Activated T-cell treated with anti-CD3 and anti-CD28 coated beads for 24 hours (primary cell): ENCODE data around the gene IGF1.

Experiments
- DNase-seq: peaks from one replicate; pipeline ENCODE4 v3.0.0-alpha.2; 2020; ENCODE audit warnings: low read depth

Gene IGF1

GRCh38 chr12:102480406-102480805, at the start of gene IGF1:
TSS of gene IGF1 (minus strand) at chr12:102480563. CDS start at chr12:102480381, 182 bp downstream.
- DNase-seq = no peak

- no peak for DNase-seq
These were observed 47.7 kb upstream of the IGF1 start for GRCh38 chr12:102528111-102528510.

GRCh38 chr12:102527171-102527720, 46.9 kb upstream of the IGF1 start:
- DNase-seq = no peak

GRCh38 chr12:102526656-102527055, 46.3 kb upstream of the IGF1 start:
- no peak for DNase-seq

GRCh38 chr12:102522768-102523167, 42.4 kb upstream of the IGF1 start:
- DNase-seq = no peak

- no peak for DNase-seq
These were observed 41.4 kb upstream of the IGF1 start for GRCh38 chr12:102521662-102522277.

GRCh38 chr12:102518871-102519270, 38.5 kb upstream of the IGF1 start:
- DNase-seq = no peak

GRCh38 chr12:102514696-102515095, 34.3 kb upstream of the IGF1 start:
- DNase-seq = no peak

GRCh38 chr12:102513739-102514138, 33.4 kb upstream of the IGF1 start:
- DNase-seq = no peak

GRCh38 chr12:102513272-102513671, 32.9 kb upstream of the IGF1 start:
- DNase-seq = no peak

GRCh38 chr12:102512523-102512922, 32.2 kb upstream of the IGF1 start:
- no peak for DNase-seq

- DNase-seq = no peak
These were observed 31.2 kb upstream of the IGF1 start for GRCh38 chr12:102511575-102511974.

GRCh38 chr12:102510463-102510862, 30.1 kb upstream of the IGF1 start:
- no peak for DNase-seq

- no peak for DNase-seq
These were observed 29.7 kb upstream of the IGF1 start for GRCh38 chr12:102510031-102510430.

GRCh38 chr12:102509123-102509626, 28.8 kb upstream of the IGF1 start:
- no peak for DNase-seq

- no peak for DNase-seq
These were observed 27.7 kb upstream of the IGF1 start for GRCh38 chr12:102508052-102508451.

GRCh38 chr12:102507301-102507700, 26.9 kb upstream of the IGF1 start:
- no peak for DNase-seq

GRCh38 chr12:102504871-102505270, 24.5 kb upstream of the IGF1 start:
- DNase-seq = no peak

GRCh38 chr12:102504280-102504679, 23.9 kb upstream of the IGF1 start:
- no peak for DNase-seq

- DNase-seq = no peak
These were observed 23.5 kb upstream of the IGF1 start for GRCh38 chr12:102503831-102504230.

GRCh38 chr12:102503056-102503681, 22.8 kb upstream of the IGF1 start:
- DNase-seq = no peak

- DNase-seq = no peak
These were observed 21.4 kb upstream of the IGF1 start for GRCh38 chr12:102501773-102502172.

- no peak for DNase-seq
These were observed 18.1 kb upstream of the IGF1 start for GRCh38 chr12:102498471-102498870.

- DNase-seq = no peak
These were observed 17.4 kb upstream of the IGF1 start for GRCh38 chr12:102497743-102498142.
